Neuron (in vitro differentiated cells): ENCODE data around the gene ATAT1.

Experiments
- H2AFZ ChIP-seq: one replicate; pipeline ENCODE4 v1.6.1; 2013; ENCODE audit warnings: low read depth, mild to moderate bottlenecking, inconsistent platforms, low read length, moderate library complexity
- H3K27me3 ChIP-seq: one replicate; pipeline ENCODE4 v1.6.1; 2013; ENCODE audit warnings: low read length; ENCODE audit not compliant: insufficient read depth
- H3K36me3 ChIP-seq: one replicate; pipeline ENCODE4 v1.6.1; 2013; ENCODE audit warnings: low read length; ENCODE audit not compliant: insufficient read depth
- H3K4me1 ChIP-seq: one replicate; pipeline ENCODE4 v1.6.1; 2013; ENCODE audit warnings: low read length; ENCODE audit not compliant: insufficient read depth
- H3K4me3 ChIP-seq: 2 replicates; pipeline ENCODE4 v1.5.1; 2013; ENCODE audit warnings: mild to moderate bottlenecking, low read length, moderate library complexity
- H3K9me3 ChIP-seq: one replicate; pipeline ENCODE4 v1.6.1; 2013; ENCODE audit warnings: low read length

ATAT1 gene

GRCh38 chr6:30686009-30686907 lies 59.6 kb downstream of the ATAT1 start, which contains the start of gene PPP1R18:
TSS of gene PPP1R18 (minus strand) at chr6:30686645. CDS start at chr6:30686018, 627 bp downstream.
- H3K9me3 ChIP-seq, result no peaks in the 10 kb centered on the region
- H3K36me3 ChIP-seq, result peaks cover 2% of the 10 kb centered on the region
- H2AFZ ChIP-seq, result peak within 1 kb of the TSS; percentile 61
- H3K4me3 ChIP-seq, result peak within 1 kb of the TSS; percentile 68
- peaks cover 77% of the 10 kb centered on the region for H3K4me1 ChIP-seq
- H3K27me3 ChIP-seq, result no peaks in the 10 kb centered on the region

DNA sequence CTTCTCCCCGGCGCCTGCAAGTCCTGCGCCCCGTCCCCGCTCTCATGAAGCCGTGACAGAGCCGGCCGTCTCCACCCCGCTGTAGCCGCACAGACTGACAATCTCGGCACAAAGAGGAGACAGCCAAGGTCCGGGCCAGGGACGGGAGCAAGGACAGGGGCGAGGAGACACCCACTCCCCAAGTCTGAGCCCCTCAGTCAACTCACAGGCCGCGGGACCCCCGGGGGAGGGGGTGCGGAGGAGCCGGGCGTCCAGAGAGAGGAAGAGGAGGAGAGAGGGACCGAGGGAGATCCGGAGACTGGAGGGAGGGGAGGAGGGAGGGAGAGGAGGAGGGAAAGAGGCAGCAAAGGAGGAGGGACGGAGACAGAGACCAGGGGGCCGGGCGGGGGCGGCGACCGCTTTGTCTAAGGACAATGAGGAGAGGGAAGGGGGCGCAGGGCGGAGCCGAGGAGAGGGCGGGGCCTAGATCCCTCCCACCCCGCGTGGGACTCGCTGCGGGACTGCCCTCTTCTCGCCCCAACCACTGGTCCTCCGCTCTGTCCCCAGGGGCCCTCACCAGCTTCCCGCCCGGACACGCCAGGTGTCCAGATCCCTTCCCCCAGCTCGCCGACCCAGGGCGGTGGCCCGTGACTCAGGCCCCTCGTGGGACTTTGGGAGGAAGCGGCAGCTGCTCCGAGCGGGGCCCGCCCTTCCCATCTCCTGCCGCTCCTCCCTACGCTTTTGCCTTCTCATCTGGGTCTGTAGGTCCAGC lies 60.4 kb downstream of the ATAT1 start:
- Histone ChIP-seq H3K27me3 (no peaks in the 10 kb centered on the region), H3K36me3 (peaks cover 1% of the 10 kb centered on the region), H3K4me1 (peaks cover 77% of the 10 kb centered on the region), H2AFZ (peak overlapping the region; percentile 61), H3K4me3 (peak overlapping the region; percentile 68), H3K9me3 (no peaks in the 10 kb centered on the region)

- H3K9me3 ChIP-seq, result no peaks in the 10 kb centered on the region
- no peaks in the 10 kb centered on the region for H3K27me3 ChIP-seq
- H2AFZ ChIP-seq, result peak overlapping the region; percentile 61
- H3K4me1 ChIP-seq, result peaks cover 69% of the 10 kb centered on the region
- H3K36me3 ChIP-seq, result no peaks in the 10 kb centered on the region
- peak overlapping the region; percentile 68 for H3K4me3 ChIP-seq
Observed at GRCh38 chr6:30687659-30688431, 61.2 kb downstream of the ATAT1 start.

DNA sequence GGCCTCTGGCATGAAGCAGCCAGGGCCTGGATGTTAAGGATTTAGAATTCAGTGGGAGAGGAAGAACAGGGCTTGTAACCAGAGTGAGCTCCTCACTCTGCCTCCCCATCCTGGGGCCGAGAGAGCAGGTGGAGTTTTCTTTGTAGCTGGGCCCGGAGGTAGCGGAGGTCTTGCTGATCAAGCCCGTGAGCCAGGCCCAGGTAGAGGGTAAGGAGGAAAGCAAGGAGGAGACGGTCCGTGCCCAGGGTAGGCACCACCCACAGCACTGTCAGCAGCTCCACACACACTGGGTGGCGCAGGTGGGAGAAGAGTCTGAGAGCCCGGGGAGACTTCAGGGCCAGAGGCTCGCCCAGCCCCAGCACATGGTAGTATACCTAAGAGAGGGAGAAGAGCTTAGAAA lies 61.9 kb downstream of the ATAT1 start:
- H2AFZ ChIP-seq, result no peak overlapping the region
- H3K4me3 ChIP-seq, result no peak overlapping the region
- H3K27me3 ChIP-seq, result no peaks in the 10 kb centered on the region
- H3K36me3 ChIP-seq, result no peaks in the 10 kb centered on the region
- H3K9me3 ChIP-seq, result no peaks in the 10 kb centered on the region
- H3K4me1 ChIP-seq, result peaks cover 62% of the 10 kb centered on the region

- Histone ChIP-seq H3K4me3 (peak overlapping the region; percentile 53), H3K4me1 (peaks cover 55% of the 10 kb centered on the region), H3K36me3 (no peaks in the 10 kb centered on the region), H3K27me3 (no peaks in the 10 kb centered on the region), H3K9me3 (no peaks in the 10 kb centered on the region), H2AFZ (no peak overlapping the region)
Observed at GRCh38 chr6:30689022-30689865, 62.6 kb downstream of the ATAT1 start.

DNA sequence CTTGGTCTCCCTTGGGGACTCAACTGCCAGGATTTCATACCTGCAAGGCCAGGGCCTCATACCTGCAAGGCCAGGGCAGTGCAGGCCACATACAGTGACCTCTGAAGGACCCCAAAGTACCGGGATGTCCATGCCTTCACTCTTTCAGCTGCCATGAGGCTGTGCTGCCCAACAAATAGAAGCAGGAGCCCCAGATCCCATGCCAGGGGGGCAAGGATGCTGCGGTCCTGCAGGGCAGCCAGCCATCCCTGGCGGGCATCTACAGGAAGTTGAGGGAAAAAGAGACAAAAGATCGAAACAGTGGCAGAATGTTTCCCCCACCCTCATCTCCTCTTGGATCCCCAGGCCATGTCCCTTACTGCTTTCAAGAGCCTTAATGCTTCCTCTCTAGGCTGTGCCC lies 63.3 kb downstream of the ATAT1 start:
- Histone ChIP-seq H3K4me1 (peaks cover 49% of the 10 kb centered on the region), H3K4me3 (peak overlapping the region; percentile 53), H2AFZ (no peak overlapping the region), H3K36me3 (no peaks in the 10 kb centered on the region), H3K27me3 (no peaks in the 10 kb centered on the region), H3K9me3 (no peaks in the 10 kb centered on the region)

DNA sequence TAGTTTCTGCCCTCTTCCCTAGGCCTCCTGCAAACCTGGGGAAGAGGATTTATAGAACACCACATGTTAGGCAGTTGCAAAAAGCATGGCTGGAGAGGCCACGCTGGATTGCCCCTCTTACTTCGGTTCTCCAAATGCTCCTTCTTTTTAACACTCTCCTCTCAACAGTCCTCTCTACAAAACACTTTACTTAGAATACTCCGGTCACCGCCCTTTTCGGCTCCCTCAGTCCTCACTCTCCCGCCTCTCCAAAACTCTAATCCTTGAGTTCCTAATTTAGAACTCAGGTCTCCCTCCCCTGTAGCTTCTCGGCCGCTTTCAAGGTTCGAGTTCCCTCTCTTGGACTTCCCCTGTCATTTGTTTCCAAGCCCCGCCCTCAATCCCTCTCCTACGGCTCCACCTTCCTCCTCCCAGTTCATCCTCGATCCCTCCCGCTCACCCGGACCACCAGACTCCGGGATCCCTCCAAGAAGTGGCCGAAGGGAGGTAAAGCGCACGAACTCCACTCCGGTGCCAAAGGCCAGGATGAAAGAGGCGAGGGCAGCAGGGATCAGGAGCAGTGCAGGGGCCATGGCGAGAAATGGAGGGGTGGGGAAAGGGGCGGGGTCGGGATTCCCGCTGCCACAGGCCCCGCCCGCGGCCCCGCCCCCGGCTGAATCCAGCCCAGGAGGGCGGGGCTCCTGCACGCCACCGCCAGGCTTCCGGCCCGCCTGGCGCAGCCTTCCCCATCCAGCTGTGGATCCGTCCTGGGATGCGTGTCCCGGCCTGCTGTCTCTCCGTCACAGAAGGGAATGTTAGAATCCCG lies 63.9 kb downstream of the ATAT1 start, which contains the start of gene NRM:
Gene NRM (minus strand): TSS at position 582 of the 805 bp plus-strand sequence. CDS start 10 bp downstream, at position 572.
- Histone ChIP-seq H3K27me3 (no peaks in the 10 kb centered on the region), H3K4me3 (peak within 1 kb of the TSS; percentile 53), H3K4me1 (peaks cover 43% of the 10 kb centered on the region), H3K36me3 (no peaks in the 10 kb centered on the region), H2AFZ (peak within 1 kb of the TSS; percentile 46), H3K9me3 (no peaks in the 10 kb centered on the region)

GRCh38 chr6:30691208-30691847 lies 64.7 kb downstream of the ATAT1 start:
- Histone ChIP-seq H3K9me3 (no peaks in the 10 kb centered on the region), H3K27me3 (no peaks in the 10 kb centered on the region), H3K4me1 (peaks cover 36% of the 10 kb centered on the region), H2AFZ (peak overlapping the region; percentile 46), H3K4me3 (peak overlapping the region; percentile 53), H3K36me3 (no peaks in the 10 kb centered on the region)
